ENCODE results near the gene INSR. TPM values are rescaled to one million over a fixed set of nuclear protein-coding genes. Genes with fewer than 3 reads are reported as not detected.

The INSR gene
- total RNA-seq, 4 donors from 2014 or later, result 46.0 to 97.6 (median 68.3) TPM

GRCh38 chr19:7124782-7125181 lies 169.4 kb downstream of the INSR start:
- peaks cover 0 to 5% of the 10 kb centered on the region in 2 donors for H3K9me3 ChIP-seq
- no peaks in the 10 kb centered on the region for H3K27me3 ChIP-seq
- intact Hi-C loops (cut with DNase I; ENCODE audit: low total_unique reads), result no loop called here
- TF ChIP-seq CTCF (IDR thresholded peaks at IDR 0.05) (no peak), POLR2A (IDR thresholded peaks at IDR 0.05) (no peak)
- H3K4me3 ChIP-seq, result no peak overlapping the region
- no peaks in the 10 kb centered on the region for H3K36me3 ChIP-seq
- no peak for DNase-seq
- no peaks in the 10 kb centered on the region for H3K4me1 ChIP-seq
- H3K27ac ChIP-seq, result no peak overlapping the region

- H3K27ac ChIP-seq, result no peak overlapping the region
- H3K36me3 ChIP-seq, result no peaks in the 10 kb centered on the region
- H3K4me3 ChIP-seq, result no peak overlapping the region
- no peaks in the 10 kb centered on the region for H3K27me3 ChIP-seq
- TF ChIP-seq CTCF (IDR thresholded peaks at IDR 0.05) (no peak), POLR2A (IDR thresholded peaks at IDR 0.05) (no peak)
- H3K9me3 ChIP-seq, result peaks cover 0 to 5% of the 10 kb centered on the region in 2 donors
- intact Hi-C loops (cut with DNase I; ENCODE audit: low total_unique reads), result no loop called here
- no peaks in the 10 kb centered on the region for H3K4me1 ChIP-seq
- no peak for DNase-seq
These were observed 171.5 kb downstream of the INSR start for GRCh38 chr19:7122701-7123100.

- no peak for DNase-seq
- H3K4me1 ChIP-seq, result no peaks in the 10 kb centered on the region
- H3K36me3 ChIP-seq, result no peaks in the 10 kb centered on the region
- H3K27ac ChIP-seq, result no peak overlapping the region
- no peak for TF ChIP-seq POLR2A (IDR thresholded peaks at IDR 0.05)
- no peak for TF ChIP-seq CTCF (IDR thresholded peaks at IDR 0.05)
- no peak overlapping the region for H3K4me3 ChIP-seq
- intact Hi-C loops (cut with DNase I; ENCODE audit: low total_unique reads), result no loop called here
- H3K9me3 ChIP-seq, result no peaks in the 10 kb centered on the region
- H3K27me3 ChIP-seq, result no peaks in the 10 kb centered on the region
These were observed 173.7 kb downstream of the INSR start for GRCh38 chr19:7120499-7120898.

GRCh38 chr19:7119582-7119981 lies 174.6 kb downstream of the INSR start:
- H3K27ac ChIP-seq, result no peak overlapping the region
- no peaks in the 10 kb centered on the region for H3K9me3 ChIP-seq
- no peaks in the 10 kb centered on the region for H3K36me3 ChIP-seq
- H3K27me3 ChIP-seq, result no peaks in the 10 kb centered on the region
- H3K4me1 ChIP-seq, result no peaks in the 10 kb centered on the region
- TF ChIP-seq CTCF (IDR thresholded peaks at IDR 0.05) (no peak), POLR2A (IDR thresholded peaks at IDR 0.05) (no peak)
- no peak overlapping the region for H3K4me3 ChIP-seq
- no peak for DNase-seq
- intact Hi-C loops (cut with DNase I; ENCODE audit: low total_unique reads), result no loop called here

GRCh38 chr19:7117248-7117647 lies 177.0 kb downstream of the INSR start:
- Histone ChIP-seq H3K27ac (no peak overlapping the region), H3K36me3 (no peaks in the 10 kb centered on the region), H3K4me1 (no peaks in the 10 kb centered on the region), H3K4me3 (no peak overlapping the region), H3K9me3 (no peaks in the 10 kb centered on the region), H3K27me3 (no peaks in the 10 kb centered on the region)
- TF ChIP-seq CTCF (IDR thresholded peaks at IDR 0.05), result no peak
- no peak for TF ChIP-seq POLR2A (IDR thresholded peaks at IDR 0.05)
- no peak for DNase-seq
- intact Hi-C loops (cut with DNase I; ENCODE audit: low total_unique reads), result no loop called here
